ENCODE measurements around the gene AKAP11. TPM values are rescaled to one million over a fixed set of nuclear protein-coding genes. Genes with fewer than 3 reads are reported as not detected.

AKAP11 gene
- polyA plus RNA-seq, 1 donor from 2014 or later = 20.9 TPM

GRCh38 chr13:42233726-42234125 lies 38.2 kb upstream of the AKAP11 start:
- no peaks in the 10 kb centered on the region for H4K20me1 ChIP-seq (ENCODE audit: insufficient read depth)
- H3K9me2 ChIP-seq (ENCODE audit: insufficient read depth, low read length) = no peaks in the 10 kb centered on the region
- no peak overlapping the region for H3K4me3 ChIP-seq (ENCODE audit: low read length)
- H2AFZ ChIP-seq (ENCODE audit: low read depth, low read length) = no peak overlapping the region
- H3K9ac ChIP-seq (ENCODE audit: low read length) = no peak overlapping the region
- TF ChIP-seq REST (IDR thresholded peaks at IDR 0.05; ENCODE audit: borderline replicate concordance) (no peak), EZH2 (IDR thresholded peaks at IDR 0.05; ENCODE audit: borderline replicate concordance, insufficient read depth, low read length, poor library complexity, severe bottlenecking) (no peak), MXI1 (conservative IDR thresholded peaks at IDR 0.05; ENCODE audit: poor library complexity, severe bottlenecking) (no peak), EP300 (conservative IDR thresholded peaks at IDR 0.05; ENCODE audit: poor library complexity, severe bottlenecking) (no peak)
- TF ChIP-seq, protein P1, sequence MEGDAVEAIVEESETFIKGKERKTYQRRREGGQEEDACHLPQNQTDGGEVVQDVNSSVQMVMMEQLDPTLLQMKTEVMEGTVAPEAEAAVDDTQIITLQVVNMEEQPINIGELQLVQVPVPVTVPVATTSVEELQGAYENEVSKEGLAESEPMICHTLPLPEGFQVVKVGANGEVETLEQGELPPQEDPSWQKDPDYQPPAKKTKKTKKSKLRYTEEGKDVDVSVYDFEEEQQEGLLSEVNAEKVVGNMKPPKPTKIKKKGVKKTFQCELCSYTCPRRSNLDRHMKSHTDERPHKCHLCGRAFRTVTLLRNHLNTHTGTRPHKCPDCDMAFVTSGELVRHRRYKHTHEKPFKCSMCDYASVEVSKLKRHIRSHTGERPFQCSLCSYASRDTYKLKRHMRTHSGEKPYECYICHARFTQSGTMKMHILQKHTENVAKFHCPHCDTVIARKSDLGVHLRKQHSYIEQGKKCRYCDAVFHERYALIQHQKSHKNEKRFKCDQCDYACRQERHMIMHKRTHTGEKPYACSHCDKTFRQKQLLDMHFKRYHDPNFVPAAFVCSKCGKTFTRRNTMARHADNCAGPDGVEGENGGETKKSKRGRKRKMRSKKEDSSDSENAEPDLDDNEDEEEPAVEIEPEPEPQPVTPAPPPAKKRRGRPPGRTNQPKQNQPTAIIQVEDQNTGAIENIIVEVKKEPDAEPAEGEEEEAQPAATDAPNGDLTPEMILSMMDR (IDR thresholded peaks at IDR 0.05; ENCODE audit: poor library complexity, severe bottlenecking) = no peak
- H3K27me3 ChIP-seq (ENCODE audit: insufficient read depth, low read depth, low read length) = no peaks in the 10 kb centered on the region
- no peaks in the 10 kb centered on the region for H3K79me2 ChIP-seq (replicated peaks; ENCODE audit: insufficient read depth, low read length)
- H3K9me3 ChIP-seq (ENCODE audit: low read length) = no peaks in the 10 kb centered on the region
- no peaks in the 10 kb centered on the region for H3F3A ChIP-seq (ENCODE audit: insufficient read depth, low read length, poor library complexity, severe bottlenecking)
- no peak overlapping the region for H3K27ac ChIP-seq (ENCODE audit: low read length)
- no peaks in the 10 kb centered on the region for H3K36me3 ChIP-seq (ENCODE audit: insufficient read depth, low read length)
- H3K4me2 ChIP-seq (ENCODE audit: low read length) = no peak overlapping the region

DNA sequence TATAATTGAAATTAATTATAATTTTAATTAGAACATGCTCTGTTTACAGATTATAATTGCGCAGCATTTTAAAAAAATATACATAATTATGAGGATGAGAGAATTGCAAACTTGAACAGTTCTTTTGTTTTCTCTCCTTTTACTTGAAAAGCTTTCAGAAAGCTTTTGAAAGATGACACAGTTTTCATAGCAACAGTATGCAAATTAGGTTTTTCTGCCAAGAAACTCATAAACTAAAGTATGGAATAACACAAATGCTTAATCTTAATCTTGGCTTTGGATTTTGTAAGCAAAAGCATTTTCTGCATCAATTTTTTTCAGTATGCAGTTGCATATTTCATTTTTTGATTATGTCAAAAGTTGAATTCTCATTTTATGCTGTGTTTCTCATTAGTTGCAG lies 32.8 kb upstream of the AKAP11 start:
- Histone ChIP-seq H3K9ac (ENCODE audit: low read length) (no peak overlapping the region), H3K27ac (ENCODE audit: low read length) (no peak overlapping the region), H3K9me2 (ENCODE audit: insufficient read depth, low read length) (no peaks in the 10 kb centered on the region), H3K9me3 (ENCODE audit: low read length) (no peaks in the 10 kb centered on the region), H4K20me1 (ENCODE audit: insufficient read depth) (no peaks in the 10 kb centered on the region), H3K36me3 (ENCODE audit: insufficient read depth, low read length) (no peaks in the 10 kb centered on the region), H3F3A (ENCODE audit: insufficient read depth, low read length, poor library complexity, severe bottlenecking) (no peaks in the 10 kb centered on the region), H3K4me2 (ENCODE audit: low read length) (no peak overlapping the region), H3K27me3 (ENCODE audit: insufficient read depth, low read depth, low read length) (no peaks in the 10 kb centered on the region), H2AFZ (ENCODE audit: low read depth, low read length) (no peak overlapping the region), H3K4me3 (ENCODE audit: low read length) (no peak overlapping the region), H3K79me2 (replicated peaks; ENCODE audit: insufficient read depth, low read length) (no peaks in the 10 kb centered on the region)
- TF ChIP-seq REST (IDR thresholded peaks at IDR 0.05; ENCODE audit: borderline replicate concordance) = no peak

All from neural cell (in vitro differentiated cells).